GM19463 (cell line): ENCODE data around the gene IL10.

Source experiments
- ATAC-seq: cut with Tn5 transposase; IDR thresholded peaks from one replicate; pipeline ENCODE4 v1.9.1; 2021; ENCODE audit warnings: mild to moderate bottlenecking, moderate library complexity; ENCODE audit not compliant: unreplicated experiment

The IL10 gene

DNA sequence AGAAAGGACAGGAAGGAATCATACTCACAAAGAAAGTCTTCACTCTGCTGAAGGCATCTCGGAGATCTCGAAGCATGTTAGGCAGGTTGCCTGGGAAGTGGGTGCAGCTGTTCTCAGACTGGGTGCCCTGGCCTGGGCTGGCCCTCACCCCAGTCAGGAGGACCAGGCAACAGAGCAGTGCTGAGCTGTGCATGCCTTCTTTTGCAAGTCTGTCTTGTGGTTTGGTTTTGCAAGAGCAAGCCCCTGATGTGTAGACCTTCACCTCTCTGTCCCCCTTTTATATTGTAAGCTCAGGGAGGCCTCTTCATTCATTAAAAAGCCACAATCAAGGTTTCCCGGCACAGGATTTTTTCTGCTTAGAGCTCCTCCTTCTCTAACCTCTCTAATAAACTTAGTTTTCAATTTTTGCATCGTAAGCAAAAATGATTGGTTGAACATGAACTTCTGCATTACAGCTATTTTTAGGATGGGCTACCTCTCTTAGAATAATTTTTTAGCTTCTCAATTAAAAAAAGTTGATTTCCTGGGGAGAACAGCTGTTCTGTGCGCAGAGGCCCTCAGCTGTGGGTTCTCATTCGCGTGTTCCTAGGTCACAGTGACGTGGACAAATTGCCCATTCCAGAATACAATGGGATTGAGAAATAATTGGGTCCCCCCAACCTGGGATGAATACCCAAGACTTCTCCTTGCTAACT, at the start of gene IL10:
Gene IL10 (minus strand): TSS at position 252 of the 695 bp plus-strand sequence. CDS start 59 bp downstream, at position 193.
- no peak for ATAC-seq

DNA sequence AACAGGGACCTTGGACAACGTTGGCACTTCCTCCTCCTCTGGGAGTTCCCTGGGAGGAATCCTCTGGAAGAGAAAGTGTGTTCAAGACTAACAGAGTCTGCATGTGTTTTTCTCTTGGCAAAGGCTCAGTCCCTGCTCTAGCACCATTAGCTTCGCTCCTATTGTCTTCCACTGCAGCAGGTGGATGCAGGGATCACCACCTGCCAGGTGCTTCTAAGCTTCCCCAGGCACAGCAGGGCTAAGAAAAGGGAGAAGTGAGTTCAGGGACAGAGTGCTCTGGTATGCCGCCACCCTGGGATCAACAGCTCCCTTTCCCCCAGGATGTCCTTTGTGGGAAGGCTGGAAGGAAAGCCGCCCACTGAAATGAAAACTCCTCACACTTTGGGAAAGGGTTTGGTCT, 49.2 kb upstream of the IL10 start:
- no peak for ATAC-seq

DNA sequence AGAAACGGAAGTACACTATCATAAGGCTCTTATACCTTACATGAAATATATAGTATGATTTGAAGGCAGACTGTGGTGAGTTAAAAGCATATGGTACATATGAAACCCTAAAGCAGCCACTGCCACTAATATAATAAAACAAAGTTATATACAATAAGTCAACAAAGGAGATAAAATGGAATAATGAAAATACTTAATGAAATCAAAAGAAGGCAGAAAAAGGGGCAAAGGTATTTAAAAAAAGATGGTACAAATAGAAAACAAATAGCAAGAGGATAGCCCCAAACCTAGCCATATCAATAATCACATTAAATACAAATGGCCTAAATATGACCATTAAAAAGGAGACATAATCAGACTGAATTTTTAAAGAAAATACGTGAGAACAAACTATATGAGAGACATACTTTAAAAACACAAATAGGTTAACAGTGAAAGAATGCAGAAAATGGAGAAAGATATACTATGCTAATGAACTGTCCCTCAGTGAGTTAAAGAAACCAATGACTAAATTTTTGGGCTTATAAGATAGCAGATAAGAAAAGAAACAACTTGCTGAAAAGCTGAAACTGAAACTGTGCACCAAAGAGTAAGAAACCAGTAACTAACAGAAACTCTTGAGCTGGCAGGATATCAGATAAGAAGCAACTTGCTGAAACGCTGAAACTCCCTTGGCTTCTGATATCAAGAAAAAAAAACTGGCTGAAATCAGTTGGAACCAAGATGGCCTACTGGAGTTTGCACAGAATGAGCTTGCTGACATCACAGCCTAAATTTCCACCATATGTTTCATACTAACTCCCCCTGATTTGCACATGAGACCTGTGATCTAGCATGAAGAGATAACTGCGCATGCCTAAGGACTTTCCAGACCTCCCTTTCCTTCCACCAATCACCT, 44.3 kb upstream of the IL10 start:
- ATAC-seq, result no peak

DNA sequence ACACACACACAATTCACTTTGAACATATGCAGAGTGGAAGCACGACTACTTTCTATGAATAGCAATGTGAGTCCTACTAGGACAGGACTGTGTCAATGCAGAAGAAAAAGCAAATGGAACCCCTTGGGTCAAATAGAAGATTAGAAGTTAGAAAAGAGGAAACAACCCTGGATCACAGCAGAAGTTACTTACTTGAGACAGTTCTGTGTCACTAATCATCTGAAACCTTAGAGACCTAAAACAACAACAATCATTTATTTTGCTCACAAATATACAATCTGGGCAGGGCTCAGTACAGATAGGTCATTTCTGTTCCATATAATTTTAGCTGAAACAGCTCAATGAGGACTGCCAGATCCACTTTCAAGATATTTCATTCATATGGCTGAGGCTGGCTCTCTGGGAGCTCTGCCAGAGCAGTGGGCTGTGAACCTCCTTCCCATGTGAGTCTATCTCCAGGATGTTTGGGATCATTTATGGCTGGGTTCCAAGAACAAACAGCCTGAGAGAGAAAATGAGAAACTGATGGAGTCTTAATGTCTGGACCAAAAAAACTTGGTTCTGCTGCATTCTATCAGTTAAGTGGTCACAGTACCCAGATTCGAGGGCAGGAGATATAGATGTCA, 42.5 kb upstream of the IL10 start:
- ATAC-seq, result no peak

DNA sequence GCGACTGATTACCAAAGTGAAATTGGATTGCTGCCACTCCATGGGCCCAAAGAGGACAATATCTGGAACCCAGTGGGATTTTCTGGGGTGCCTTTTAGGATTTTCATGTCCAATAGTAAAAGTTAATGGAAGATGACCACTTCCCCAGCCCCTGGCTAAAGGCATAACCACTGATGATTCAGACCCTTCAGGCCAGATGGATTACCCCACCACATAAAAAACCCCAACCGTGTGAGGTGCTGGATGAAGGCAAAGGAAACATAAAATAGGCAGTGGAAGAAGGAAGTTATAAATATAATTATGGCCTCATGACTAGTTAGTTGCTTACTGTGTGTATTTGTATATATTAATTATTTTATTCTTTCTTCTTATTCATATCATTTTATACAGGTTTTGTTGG, 40.2 kb upstream of the IL10 start:
- no peak for ATAC-seq

DNA sequence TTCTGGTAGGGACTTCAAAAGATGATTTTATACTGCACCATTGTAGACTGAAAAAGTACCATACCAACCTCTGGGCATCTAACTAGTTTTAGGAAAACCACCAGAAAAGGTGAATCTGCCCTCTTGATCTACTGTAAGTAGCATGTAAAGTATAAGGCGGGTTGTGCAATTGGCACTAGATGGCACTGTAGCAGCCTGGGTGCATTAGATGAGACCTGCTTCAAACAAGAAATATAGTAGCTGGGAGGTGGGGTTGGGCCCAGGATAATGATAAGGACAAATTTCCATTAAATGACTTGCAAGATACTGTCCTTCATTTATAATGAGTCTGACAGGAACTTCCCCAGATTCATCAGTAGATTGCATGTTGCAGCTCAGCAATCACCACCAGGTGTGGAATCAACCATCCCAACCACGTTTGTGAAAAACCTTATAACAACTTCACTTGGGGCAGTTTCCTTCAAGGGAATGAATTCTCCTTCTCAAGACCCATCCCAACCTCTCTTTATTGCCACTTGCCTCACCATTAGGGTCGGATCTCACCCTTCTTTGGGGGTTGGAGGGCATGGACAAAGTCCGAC, 37.3 kb upstream of the IL10 start:
- no peak for ATAC-seq

DNA sequence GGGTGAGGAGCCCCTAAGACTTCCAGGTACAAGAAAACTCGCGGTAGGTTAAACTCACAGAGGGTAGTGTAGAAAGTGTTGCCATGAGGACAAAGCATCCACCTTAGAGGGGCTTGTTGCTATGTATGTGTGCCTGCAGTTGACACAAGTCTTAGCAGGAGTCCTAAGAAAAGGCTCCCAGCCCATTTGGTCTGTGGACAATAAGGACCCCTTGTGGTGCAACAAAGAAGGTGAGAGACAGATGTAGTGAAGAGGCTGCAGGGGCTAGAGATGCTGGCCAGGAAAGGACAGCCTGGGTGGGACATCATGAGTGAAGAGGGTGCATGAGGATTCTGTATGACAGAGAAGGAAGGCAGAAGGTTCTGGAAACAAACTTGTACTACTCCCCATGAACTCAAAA, 36.3 kb upstream of the IL10 start:
- ATAC-seq, result no peak

DNA sequence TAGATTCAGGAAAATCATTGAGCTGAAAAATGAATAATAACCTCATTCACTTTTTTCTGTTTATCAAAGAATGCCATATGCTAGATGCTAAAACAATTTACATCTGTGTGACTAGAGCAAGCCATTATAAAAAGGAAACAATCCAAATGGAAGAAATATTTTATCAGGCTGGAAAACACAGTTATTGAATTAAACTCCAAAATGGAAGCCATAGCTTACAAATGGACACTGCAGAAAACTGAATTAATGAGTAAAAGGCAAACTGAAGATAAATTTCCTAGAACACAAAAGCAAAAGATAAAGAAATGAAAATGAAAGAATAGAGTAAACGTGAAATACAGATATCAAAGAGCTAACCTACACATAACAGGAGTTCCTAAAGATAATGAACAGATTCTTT, 33.1 kb upstream of the IL10 start:
- ATAC-seq, result no peak

DNA sequence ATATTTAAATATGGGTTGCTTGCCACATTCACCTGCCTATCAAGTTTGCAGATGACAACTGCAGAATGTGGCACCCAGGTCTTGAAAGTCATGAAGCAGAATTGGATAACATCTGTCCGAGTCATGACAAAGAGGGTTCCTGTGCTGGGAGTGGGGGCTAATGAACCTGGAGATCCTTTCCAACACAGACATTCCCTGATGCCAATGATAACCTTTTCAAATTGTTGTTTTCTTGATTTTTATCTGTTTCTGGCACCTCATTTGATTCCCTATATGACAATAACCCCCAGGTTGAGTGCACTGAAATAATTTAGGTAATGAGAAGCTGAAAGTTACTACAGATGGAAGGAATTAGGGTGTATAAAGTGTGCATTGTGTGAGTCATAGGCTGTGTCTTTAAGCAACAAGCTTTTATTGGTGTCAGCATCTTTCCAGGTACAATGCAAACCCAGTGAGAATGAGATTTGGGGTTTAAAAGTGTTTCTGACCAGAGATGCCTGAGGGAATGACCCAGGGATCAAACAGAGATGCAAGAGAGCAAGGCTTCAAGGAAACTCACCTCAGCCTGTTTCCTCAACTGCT, 32.0 kb upstream of the IL10 start:
- no peak for ATAC-seq

DNA sequence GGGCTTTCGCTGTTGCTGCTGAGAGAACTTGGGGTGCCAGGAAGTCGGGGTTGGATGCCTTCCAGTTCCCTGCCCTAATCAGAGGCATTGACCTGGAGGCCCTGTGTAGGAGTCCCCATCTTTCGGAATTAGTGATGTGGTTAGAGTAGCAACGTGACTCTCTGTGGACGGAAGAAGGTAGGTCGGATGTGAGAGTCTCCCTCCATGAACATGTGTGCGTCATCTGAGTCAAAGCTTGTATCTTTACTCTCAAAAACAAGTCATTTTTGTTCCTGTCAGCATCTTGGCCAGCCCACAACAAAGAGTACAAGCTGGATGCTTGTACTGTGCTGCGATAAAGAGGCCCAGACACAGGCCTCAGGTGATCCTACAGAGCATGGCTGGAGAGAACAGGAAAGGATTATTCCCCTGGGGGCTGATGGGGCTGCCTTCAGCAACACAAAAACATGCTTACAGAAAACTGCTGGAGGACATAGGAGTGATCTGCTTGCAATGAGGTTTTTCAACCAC, 31.0 kb upstream of the IL10 start:
- ATAC-seq, result peak; percentile 98

DNA sequence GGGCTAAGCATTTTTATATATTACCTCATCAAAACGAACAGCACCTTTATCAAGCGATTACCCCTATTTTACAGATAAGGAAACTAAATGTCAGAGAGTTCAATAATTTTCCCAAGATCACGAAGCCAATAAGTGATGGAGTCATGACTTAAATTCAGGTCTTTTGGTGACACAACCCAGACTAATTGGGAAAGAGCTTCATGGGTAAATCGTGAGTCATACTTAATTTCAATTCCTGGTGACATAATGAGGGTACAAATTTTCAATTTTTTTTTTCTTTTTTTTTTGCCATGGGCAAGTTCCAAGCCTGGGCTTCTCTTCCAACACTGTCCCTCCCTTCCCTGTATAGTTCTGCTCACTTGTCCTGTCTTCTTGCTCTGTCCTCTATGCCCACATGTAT, 30.1 kb upstream of the IL10 start:
- ATAC-seq, result no peak

DNA sequence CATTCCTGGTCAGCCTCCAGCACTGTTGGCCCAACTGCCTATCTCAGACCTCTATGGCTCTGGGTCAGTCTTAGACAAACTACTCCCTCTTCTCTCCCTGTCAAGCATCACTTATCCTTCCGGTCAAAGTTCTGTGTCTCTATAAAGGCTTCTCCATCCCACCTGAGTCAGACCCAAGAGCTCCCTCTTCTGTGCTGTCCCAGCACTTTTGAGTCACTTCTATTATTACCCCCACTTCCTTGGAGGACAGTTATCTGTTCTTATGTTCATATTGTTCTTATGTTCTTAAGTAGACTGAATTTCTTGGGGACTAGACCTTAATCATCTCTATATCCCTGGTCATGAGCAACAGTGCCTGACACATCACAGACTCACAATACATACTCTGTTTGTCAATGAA, 29.2 kb upstream of the IL10 start:
- no peak for ATAC-seq

DNA sequence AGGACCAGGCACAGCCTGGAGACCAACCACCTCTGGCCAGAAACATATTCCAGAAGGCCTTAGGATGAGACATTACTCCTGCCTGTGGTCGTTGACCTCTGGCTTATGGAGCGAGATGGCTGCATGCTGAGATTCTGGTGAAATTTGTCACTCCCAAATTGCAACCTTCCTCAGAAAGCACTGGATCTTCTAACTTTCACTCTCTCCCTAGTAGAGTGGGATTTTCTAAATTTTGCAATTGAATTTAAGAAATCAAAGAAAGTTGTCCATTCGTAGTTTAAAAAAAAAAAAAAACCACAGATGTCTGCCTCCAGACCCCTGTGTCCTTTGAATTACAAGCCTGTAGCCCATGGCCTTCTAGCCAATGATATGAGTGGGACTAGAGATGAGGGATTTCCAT, 28.6 kb upstream of the IL10 start:
- no peak for ATAC-seq

DNA sequence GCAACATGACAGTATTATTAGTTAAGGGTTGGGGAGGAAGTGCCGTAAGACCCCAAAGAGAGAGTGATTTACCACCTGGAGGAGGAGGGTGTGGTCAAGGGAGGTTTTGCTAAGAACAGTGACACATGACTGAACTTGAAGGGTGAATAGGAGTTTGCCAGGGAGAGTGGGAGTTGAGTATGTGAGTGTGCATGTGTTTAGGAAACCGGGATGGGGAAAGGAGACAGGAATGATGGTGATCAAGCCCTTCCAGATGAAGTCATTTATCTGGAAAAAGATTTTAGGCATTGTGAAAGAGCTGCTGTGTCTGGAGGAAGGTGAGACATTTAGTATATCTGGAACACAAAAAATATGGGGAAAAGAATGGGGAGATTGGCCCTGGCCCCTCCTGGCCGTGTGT, 28.1 kb upstream of the IL10 start:
- ATAC-seq, result no peak

DNA sequence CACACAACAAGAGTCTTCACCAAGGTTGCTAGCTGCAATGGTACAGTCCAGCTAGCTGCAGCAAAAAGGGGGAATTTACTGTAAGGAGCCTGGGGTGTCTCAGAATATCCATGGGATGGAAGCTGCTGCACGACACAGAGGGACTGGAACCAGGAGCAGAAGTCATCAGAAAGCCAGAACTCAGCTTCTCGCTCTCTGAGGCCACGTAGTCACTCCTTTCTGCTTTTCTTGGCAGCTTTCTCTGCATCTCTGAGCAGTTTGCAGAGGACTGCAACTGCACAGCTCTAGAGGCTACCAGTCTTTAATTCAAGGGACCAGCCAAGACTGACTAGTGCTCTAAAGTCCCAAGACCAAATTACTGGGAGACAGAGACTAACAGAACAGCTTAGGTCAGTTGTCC, 27.0 kb upstream of the IL10 start:
- no peak for ATAC-seq

DNA sequence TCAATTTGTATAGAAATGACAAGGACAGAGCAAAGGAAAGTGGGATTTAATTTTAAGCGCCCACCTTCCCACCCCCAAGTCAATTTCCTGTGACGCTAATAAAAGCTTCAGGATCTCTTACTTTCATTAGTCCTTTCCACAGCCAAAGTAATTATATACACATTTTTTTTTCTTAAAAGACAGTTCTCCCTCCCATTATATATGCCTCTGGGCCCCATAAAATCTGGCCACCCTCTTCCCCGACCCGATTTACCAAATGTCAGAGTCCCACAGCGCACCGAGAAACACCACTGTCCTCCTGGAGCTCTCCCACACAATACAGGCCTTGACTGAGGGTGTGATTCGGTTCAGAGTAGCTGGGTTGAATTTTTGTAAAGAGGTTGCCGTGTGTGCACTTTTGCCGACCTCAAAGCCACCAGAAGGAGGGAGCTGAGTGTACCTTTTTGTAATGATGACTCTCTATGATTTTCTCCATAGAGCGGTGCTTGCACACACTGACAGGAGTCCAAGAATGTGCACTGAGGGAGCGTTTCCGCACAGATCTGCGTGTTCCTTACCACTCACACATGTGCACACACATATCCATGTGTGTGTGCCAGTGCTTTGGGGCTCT, 26.2 kb upstream of the IL10 start:
- no peak for ATAC-seq

DNA sequence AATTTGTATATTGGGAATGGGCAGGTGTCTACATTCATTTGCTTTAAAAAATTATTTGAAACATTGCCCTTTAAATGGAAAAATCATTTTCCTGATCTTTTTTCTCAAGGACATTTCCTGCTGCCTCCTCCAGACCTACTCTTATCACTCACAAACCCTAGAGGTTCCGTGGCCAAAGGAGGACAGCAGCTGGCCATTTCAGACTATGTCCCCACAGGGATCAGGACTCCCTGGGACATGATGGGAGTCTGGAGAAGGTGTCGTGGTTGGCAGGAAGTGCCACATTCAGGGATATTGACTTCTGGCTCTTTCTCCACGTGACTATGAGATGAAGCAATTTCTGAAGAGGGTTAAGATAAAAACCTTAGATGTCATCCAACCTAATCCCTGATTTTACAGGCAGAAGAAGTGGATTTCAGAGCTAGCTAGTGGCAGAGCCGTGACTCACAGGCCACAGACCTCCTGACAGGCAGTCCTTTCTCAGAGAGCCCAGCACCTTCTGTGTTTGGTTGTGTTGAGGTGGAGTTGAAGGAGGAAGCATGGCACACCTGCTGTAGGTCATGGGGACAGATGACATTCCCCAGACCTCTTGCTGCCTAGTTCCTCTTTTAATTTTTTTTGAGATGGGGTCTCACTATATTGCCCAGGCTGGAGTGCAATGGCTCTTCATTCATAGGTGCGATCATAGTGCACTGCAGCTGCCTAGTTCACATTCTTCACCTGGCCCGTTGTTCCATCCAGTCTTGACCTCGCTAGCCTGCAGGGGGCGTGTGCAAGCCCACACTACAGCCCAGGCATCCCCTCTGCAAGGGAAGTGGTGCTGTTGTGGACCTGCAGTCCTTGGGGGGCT, 25.5 kb upstream of the IL10 start:
- ATAC-seq, result no peak

DNA sequence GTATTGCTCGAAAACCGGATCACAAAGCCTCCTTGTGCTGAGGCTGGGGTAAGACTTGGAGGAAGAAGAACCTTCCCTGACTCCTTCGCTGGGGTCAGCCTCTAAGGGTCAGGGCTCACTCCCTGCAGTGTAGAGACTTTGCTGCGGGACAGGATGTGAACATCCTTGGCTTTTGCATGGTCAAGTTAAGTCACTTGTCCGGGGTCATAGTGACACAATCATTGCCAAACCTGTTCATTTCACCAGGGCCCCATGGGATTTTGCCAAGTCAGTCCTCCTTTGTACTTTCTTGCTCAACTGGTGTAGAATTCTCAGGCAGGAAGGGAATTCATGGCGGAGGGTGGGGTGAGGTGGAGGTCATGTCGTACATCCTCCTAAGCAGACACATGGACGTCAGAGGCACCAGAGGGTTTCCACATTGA, 24.7 kb upstream of the IL10 start:
- ATAC-seq, result no peak

DNA sequence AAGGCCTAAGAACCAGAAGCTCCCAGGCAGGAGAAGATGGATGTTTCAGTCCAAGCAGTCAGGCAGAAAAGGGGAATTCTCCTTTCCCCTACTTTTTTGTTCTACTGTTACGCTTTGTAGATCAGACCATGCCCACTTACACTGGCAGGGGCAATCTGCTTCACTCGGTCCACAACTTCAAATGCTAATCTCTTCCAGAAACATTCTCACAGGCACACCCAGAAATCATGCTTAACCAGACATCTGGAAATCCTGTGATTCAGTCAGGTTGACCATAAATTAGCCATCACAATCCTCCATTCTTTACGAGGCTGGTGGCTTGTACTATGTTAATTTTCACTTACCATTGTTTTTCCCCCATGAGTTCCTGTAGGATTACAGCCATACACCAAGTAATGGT, 23.8 kb upstream of the IL10 start:
- ATAC-seq, result no peak
